B cell (primary cell): ENCODE results near the gene ABCG2.

Source experiments
- CTCF ChIP-seq: fragments of 200-600 bp; IDR thresholded peaks from one replicate; pipeline ENCODE4 v1.8.0; 2022; ENCODE audit warnings: antibody characterized with exemption, mild to moderate bottlenecking
- EZH2 ChIP-seq: IDR thresholded peaks from 2 replicates; pipeline ENCODE4 v1.6.1; 2012; ENCODE audit warnings: borderline replicate concordance, low read depth, mild to moderate bottlenecking, moderate library complexity, low read length; ENCODE audit not compliant: insufficient read depth, poor library complexity, severe bottlenecking

GRCh38 chr4:88166608-88167007 lies 8.2 kb upstream of the ABCG2 start:
- TF ChIP-seq CTCF (no peak), EZH2 (no peak)
